ENCODE results near the gene PDE1A. TPM values are rescaled to one million over a fixed set of nuclear protein-coding genes. Genes with fewer than 3 reads are reported as not detected.

Gene PDE1A
- total RNA-seq, 1 donor from 2014 or later, result 0.08 TPM

GRCh38 chr2:182116774-182117173 lies 310.1 kb downstream of the PDE1A start:
- no peaks in the 10 kb centered on the region for H3K36me3 ChIP-seq (ENCODE audit: control insufficient read depth, insufficient read depth, low read length)
- H3K4me3 ChIP-seq (ENCODE audit: low read depth, low read length), result no peak overlapping the region
- no peak for DNase-seq (ENCODE audit: low read depth)
- TF ChIP-seq CTCF (IDR thresholded peaks at IDR 0.05; ENCODE audit: insufficient read depth, low read length, poor library complexity, severe bottlenecking), result no peak
- H3K27me3 ChIP-seq (ENCODE audit: control insufficient read depth, insufficient read depth, low read length), result no peaks in the 10 kb centered on the region

GRCh38 chr2:182115258-182115657 lies 311.6 kb downstream of the PDE1A start:
- no peak for DNase-seq (ENCODE audit: low read depth)
- no peaks in the 10 kb centered on the region for H3K36me3 ChIP-seq (ENCODE audit: control insufficient read depth, insufficient read depth, low read length)
- no peak overlapping the region for H3K4me3 ChIP-seq (ENCODE audit: low read depth, low read length)
- TF ChIP-seq CTCF (IDR thresholded peaks at IDR 0.05; ENCODE audit: insufficient read depth, low read length, poor library complexity, severe bottlenecking), result no peak
- no peaks in the 10 kb centered on the region for H3K27me3 ChIP-seq (ENCODE audit: control insufficient read depth, insufficient read depth, low read length)

GRCh38 chr2:182113334-182113733 lies 313.5 kb downstream of the PDE1A start:
- no peaks in the 10 kb centered on the region for H3K27me3 ChIP-seq (ENCODE audit: control insufficient read depth, insufficient read depth, low read length)
- DNase-seq (ENCODE audit: low read depth), result no peak
- no peak overlapping the region for H3K4me3 ChIP-seq (ENCODE audit: low read depth, low read length)
- no peaks in the 10 kb centered on the region for H3K36me3 ChIP-seq (ENCODE audit: control insufficient read depth, insufficient read depth, low read length)
- TF ChIP-seq CTCF (IDR thresholded peaks at IDR 0.05; ENCODE audit: insufficient read depth, low read length, poor library complexity, severe bottlenecking), result no peak

GRCh38 chr2:182110347-182110746 lies 316.5 kb downstream of the PDE1A start:
- Histone ChIP-seq H3K36me3 (ENCODE audit: control insufficient read depth, insufficient read depth, low read length) (no peaks in the 10 kb centered on the region), H3K27me3 (ENCODE audit: control insufficient read depth, insufficient read depth, low read length) (no peaks in the 10 kb centered on the region), H3K4me3 (ENCODE audit: low read depth, low read length) (no peak overlapping the region)
- no peak for TF ChIP-seq CTCF (IDR thresholded peaks at IDR 0.05; ENCODE audit: insufficient read depth, low read length, poor library complexity, severe bottlenecking)
- DNase-seq (ENCODE audit: low read depth), result no peak

GRCh38 chr2:182103526-182103925 lies 323.3 kb downstream of the PDE1A start:
- Histone ChIP-seq H3K36me3 (ENCODE audit: control insufficient read depth, insufficient read depth, low read length) (no peaks in the 10 kb centered on the region), H3K4me3 (ENCODE audit: low read depth, low read length) (no peak overlapping the region), H3K27me3 (ENCODE audit: control insufficient read depth, insufficient read depth, low read length) (no peaks in the 10 kb centered on the region)
- no peak for DNase-seq (ENCODE audit: low read depth)
- TF ChIP-seq CTCF (IDR thresholded peaks at IDR 0.05; ENCODE audit: insufficient read depth, low read length, poor library complexity, severe bottlenecking), result no peak

GRCh38 chr2:182101263-182101662 lies 325.6 kb downstream of the PDE1A start:
- Histone ChIP-seq H3K36me3 (ENCODE audit: control insufficient read depth, insufficient read depth, low read length) (no peaks in the 10 kb centered on the region), H3K27me3 (ENCODE audit: control insufficient read depth, insufficient read depth, low read length) (no peaks in the 10 kb centered on the region), H3K4me3 (ENCODE audit: low read depth, low read length) (no peak overlapping the region)
- TF ChIP-seq CTCF (IDR thresholded peaks at IDR 0.05; ENCODE audit: insufficient read depth, low read length, poor library complexity, severe bottlenecking), result peak; percentile 11
- DNase-seq (ENCODE audit: low read depth), result no peak
